GM12892 (cell line): Measurements from ENCODE around the gene DUSP10.

Experiments
- POLR2A ChIP-seq: IDR thresholded peaks from 2 replicates; pipeline ENCODE4 v1.6.1; 2011; ENCODE audit warnings: low read depth, low read length, control low read depth
- POLR2AphosphoS5 ChIP-seq: IDR thresholded peaks from 2 replicates; pipeline ENCODE4 v1.6.1; 2011; ENCODE audit warnings: low read depth, low read length, control low read depth

GRCh38 chr1:221774054-221774842 is 32.4 kb upstream of the DUSP10 start:
- no peak for TF ChIP-seq POLR2A
- no peak for TF ChIP-seq POLR2AphosphoS5
